NCI-H524 treated with DMSO at 0.1 percent for 48 hours (cell line): ENCODE results near the gene ABCC10.

Source experiments
- DNase-seq: peaks from one replicate; lab custom pipeline; 2025; lab: John Stamatoyannopoulos, UW

Gene ABCC10

GRCh38 chr6:43471399-43471798, 44.1 kb downstream of the ABCC10 start:
- no peak for DNase-seq

GRCh38 chr6:43472515-43472914, 45.2 kb downstream of the ABCC10 start:
- DNase-seq = no peak

GRCh38 chr6:43475516-43475915, 48.2 kb downstream of the ABCC10 start:
- DNase-seq = peak; percentile 94

- no peak for DNase-seq
Observed at GRCh38 chr6:43476746-43477145, 49.4 kb downstream of the ABCC10 start.

GRCh38 chr6:43477235-43478007, 50.1 kb downstream of the ABCC10 start, which contains the start of gene TJAP1:
TSS of gene TJAP1 (plus strand) at chr6:43477570. CDS start at chr6:43499002, 21,432 bp downstream.
- DNase-seq = no peak

- peak; percentile 48 for DNase-seq
Observed at GRCh38 chr6:43478008-43478372, 50.6 kb downstream of the ABCC10 start.

GRCh38 chr6:43481075-43481474, 53.7 kb downstream of the ABCC10 start:
- no peak for DNase-seq

- DNase-seq = no peak
Observed at GRCh38 chr6:43481591-43482236, 54.4 kb downstream of the ABCC10 start.

- DNase-seq = no peak
Observed at GRCh38 chr6:43488667-43489276, 61.4 kb downstream of the ABCC10 start.

- DNase-seq = no peak
Observed at GRCh38 chr6:43489277-43490072, 62.1 kb downstream of the ABCC10 start.

- DNase-seq = no peak
Observed at GRCh38 chr6:43490523-43490939, 63.2 kb downstream of the ABCC10 start.

- no peak for DNase-seq
Observed at GRCh38 chr6:43491750-43492661, 64.7 kb downstream of the ABCC10 start.

- no peak for DNase-seq
Observed at GRCh38 chr6:43492673-43493072, 65.3 kb downstream of the ABCC10 start.

GRCh38 chr6:43493230-43493629, 65.9 kb downstream of the ABCC10 start:
- no peak for DNase-seq

GRCh38 chr6:43493833-43494232, 66.5 kb downstream of the ABCC10 start:
- DNase-seq = no peak

- no peak for DNase-seq
Observed at GRCh38 chr6:43494321-43494720, 67.0 kb downstream of the ABCC10 start.

- no peak for DNase-seq
Observed at GRCh38 chr6:43494766-43495165, 67.4 kb downstream of the ABCC10 start.

- DNase-seq = no peak
Observed at GRCh38 chr6:43495409-43495941, 68.1 kb downstream of the ABCC10 start.

GRCh38 chr6:43496370-43497128, 69.2 kb downstream of the ABCC10 start:
- no peak for DNase-seq

- DNase-seq = no peak
Observed at GRCh38 chr6:43497129-43497396, 69.7 kb downstream of the ABCC10 start.
